HepG2 (cell line): ENCODE results near the gene DRAM1. TPM values are rescaled to one million over a fixed set of nuclear protein-coding genes. Genes with fewer than 3 reads are reported as not detected.
A peak's percentile ranks its signal among the peaks of the same experiment; 100 is the strongest.

Experiments used
- AHR ChIP-seq: IDR thresholded peaks from 2 replicates; pipeline ENCODE4 v1.6.1; 2018; ENCODE audit warnings: missing genetic modification reagents, missing compliant biosample characterization
- CBX2 ChIP-seq, 2 experiments: fragments of 200-600 bp in 1 of 2; sonication (generic); formaldehyde crosslinking in 1 of 2; IDR thresholded peaks; 2 replicates each; pipeline versions ENCODE4 v1.7.0 to v1.8.1; 2018 to 2022; ENCODE audit warnings: low read depth in 2 of 2, low read length in 1 of 2, mild to moderate bottlenecking in 1 of 2, missing genetic modification reagents in 1 of 2
- CHD4 ChIP-seq: fragments of 200-600 bp; sonication (generic); IDR thresholded peaks from 2 replicates; pipeline ENCODE4 v1.7.0; 2017; ENCODE audit warnings: mild to moderate bottlenecking, low read length, borderline replicate concordance
- IRF2 ChIP-seq: IDR thresholded peaks from 2 replicates; pipeline ENCODE4 v1.6.1; 2018; ENCODE audit warnings: missing genetic modification reagents, missing compliant biosample characterization
- LRRFIP1 ChIP-seq: sonication (generic); formaldehyde crosslinking; conservative IDR thresholded peaks from 2 replicates; pipeline ENCODE4 v1.4.0; 2020; ENCODE audit warnings: missing genetic modification reagents
- MBNL3 ChIP-seq: fragments of 250-450 bp; sonication (Bioruptor Pico); conservative IDR thresholded peaks from 2 replicates; pipeline ENCODE4 v1.8.0; 2022; ENCODE audit warnings: mild to moderate bottlenecking, inconsistent platforms
- NCOA5 ChIP-seq: sonication (generic); formaldehyde crosslinking; IDR thresholded peaks from 2 replicates; pipeline ENCODE4 v1.4.0; 2020; ENCODE audit warnings: missing genetic modification reagents
- NKX3-1 ChIP-seq: sonication (generic); formaldehyde crosslinking; IDR thresholded peaks from 2 replicates; pipeline ENCODE4 v1.5.0; 2020; ENCODE audit warnings: missing genetic modification reagents
- RBAK ChIP-seq: sonication (generic); formaldehyde crosslinking; IDR thresholded peaks from 2 replicates; pipeline ENCODE4 v1.5.1; 2020; ENCODE audit warnings: mild to moderate bottlenecking, missing genetic modification reagents
- RBM22 ChIP-seq: fragments of 200-400 bp; formaldehyde crosslinking; optimal IDR thresholded peaks from 2 replicates; pipeline ENCODE3; 2017; ENCODE audit warnings: mild to moderate bottlenecking, low read length, moderate library complexity
- RBM39 ChIP-seq: fragments of 200-400 bp; formaldehyde crosslinking; IDR thresholded peaks from one replicate; pipeline ENCODE4 v1.6.1; 2018; ENCODE audit warnings: antibody characterized with exemption, mild to moderate bottlenecking, low read depth, low read length; ENCODE audit not compliant: poor library complexity, severe bottlenecking
- RERE ChIP-seq: IDR thresholded peaks from 2 replicates; pipeline ENCODE4 v1.6.1; 2016; ENCODE audit warnings: low read depth, missing genetic modification reagents, missing compliant biosample characterization
- SALL1 ChIP-seq: sonication (generic); formaldehyde crosslinking; IDR thresholded peaks from 2 replicates; pipeline ENCODE4 v1.8.0; 2022; ENCODE audit warnings: mild to moderate bottlenecking, missing genetic modification reagents
- SP1 ChIP-seq, 2 experiments: fragments of 450-650 bp in 1 of 2; sonication (generic) in 1 of 2; formaldehyde crosslinking in 1 of 2; IDR thresholded peaks; 2 replicates each; pipeline versions ENCODE4 v1.4.0 to v1.6.1; 2016 to 2020; ENCODE audit warnings: missing genetic modification reagents in 1 of 2
- SRSF9 ChIP-seq: fragments of 200-400 bp; formaldehyde crosslinking; IDR thresholded peaks from 2 replicates; pipeline ENCODE4 v1.6.1; 2018; ENCODE audit warnings: borderline replicate concordance, mild to moderate bottlenecking, low read depth, low read length; ENCODE audit not compliant: insufficient read depth, poor library complexity, severe bottlenecking
- TMF1 ChIP-seq: sonication (generic); formaldehyde crosslinking; IDR thresholded peaks from 2 replicates; pipeline ENCODE4 v1.8.1; 2022; ENCODE audit warnings: low read depth, missing genetic modification reagents
- ZBTB7A ChIP-seq: sonication (generic); formaldehyde crosslinking; IDR thresholded peaks from 2 replicates; pipeline ENCODE4 v1.8.0; 2022; ENCODE audit warnings: mild to moderate bottlenecking, missing genetic modification reagents
- ZNF230 ChIP-seq: sonication (generic); formaldehyde crosslinking; IDR thresholded peaks from 2 replicates; pipeline ENCODE4 v1.4.0; 2020; ENCODE audit warnings: mild to moderate bottlenecking, missing genetic modification reagents
- ZNF235 ChIP-seq: sonication (generic); formaldehyde crosslinking; IDR thresholded peaks from 2 replicates; pipeline ENCODE4 v1.8.1; 2023; ENCODE audit warnings: mild to moderate bottlenecking, missing genetic modification reagents, borderline replicate concordance
- ZNF333 ChIP-seq: sonication (generic); formaldehyde crosslinking; IDR thresholded peaks from 2 replicates; pipeline ENCODE4 v1.4.0; 2020; ENCODE audit warnings: mild to moderate bottlenecking, missing genetic modification reagents, borderline replicate concordance
- ZNF33A ChIP-seq: sonication (generic); formaldehyde crosslinking; IDR thresholded peaks from 2 replicates; pipeline ENCODE4 v1.5.1; 2020; ENCODE audit warnings: missing genetic modification reagents, mild to moderate bottlenecking, moderate library complexity, borderline replicate concordance
- polyA plus RNA-seq, 8 experiments: library from polyadenylated mRNA; depleted of rRNA in 3 of 8; stranded (reverse) in 7 of 8; unstranded in 1 of 8; fragments of >200 nt; fragmentation: Illumina TruSeq in 4 of 8; extraction: Trizol in 4 of 8; gene quantifications; 2 replicates each; pipeline versions ENCODE4 v1.2.1 to v1.2.3, GENCODE V29; 2011 to 2016; ENCODE audit warnings: low read depth in 4 of 8, missing spikeins in 1 of 8, mixed read lengths in 1 of 8; ENCODE audit not compliant: insufficient read depth in 1 of 8
- total RNA-seq, 5 experiments: library from RNA; depleted of rRNA; stranded (reverse); fragments of >200 nt; fragmentation: Illumina TruSeq; extraction: Trizol; gene quantifications; 2 replicates each; pipeline ENCODE4 v1.2.3, GENCODE V29; 2016; ENCODE audit warnings: low read depth in 1 of 5
- TF ChIP-seq, protein P1 (sequence below): sonication (generic); formaldehyde crosslinking; IDR thresholded peaks from 2 replicates; pipeline ENCODE4 v1.9.0; 2021; ENCODE audit warnings: missing genetic modification reagents, borderline replicate concordance

Gene DRAM1
- total and polyA plus RNA-seq, 2 of the 13 experiments (the other 11 are each of a cell fraction or from before 2014, with no cell fraction given): 20.9 to 32.6 TPM

DNA sequence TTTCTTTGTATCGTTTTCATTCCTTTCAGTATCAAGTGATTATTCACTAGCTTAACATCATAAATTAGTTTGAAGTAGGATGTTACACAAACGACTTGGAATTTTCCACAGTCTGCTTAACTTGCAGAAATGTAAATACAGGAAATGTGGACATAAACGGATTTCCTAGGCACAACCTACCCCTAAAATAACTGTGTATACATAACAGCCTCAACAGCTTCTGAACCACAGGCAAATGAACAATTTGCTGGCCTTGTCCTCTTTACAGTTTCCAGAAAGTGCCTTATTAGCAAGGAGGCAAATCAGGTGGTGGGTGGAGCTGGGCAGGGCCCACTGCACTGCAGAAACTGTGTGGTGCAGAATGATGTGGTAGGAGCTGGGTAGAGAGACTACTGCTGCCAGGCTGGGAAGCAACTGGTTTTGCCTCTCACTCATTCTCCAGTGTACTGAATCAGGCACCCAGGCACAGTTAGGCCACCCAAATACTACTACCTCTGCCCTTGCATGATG is 14.1 kb downstream of the DRAM1 start (continued):
- no peak for TF ChIP-seq NKX3-1
- no peak for TF ChIP-seq RBAK (CRISPR knock-in tag)
- TF ChIP-seq IRF2 (CRISPR knock-in tag): peak; percentile 81
- no peak for TF ChIP-seq ZNF333 (CRISPR knock-in tag)
- no peak for TF ChIP-seq TMF1
- TF ChIP-seq RBM39: no peak
- TF ChIP-seq ZNF230 (CRISPR knock-in tag): no peak
- peak; percentile 93 for TF ChIP-seq SALL1 (CRISPR knock-in tag)
- TF ChIP-seq CHD4: no peak
- TF ChIP-seq SRSF9: no peak
- TF ChIP-seq AHR (CRISPR knock-in tag): no peak
- no peak for TF ChIP-seq RBM22
- no peak for TF ChIP-seq ZBTB7A (CRISPR knock-in tag)
- TF ChIP-seq, protein P1, sequence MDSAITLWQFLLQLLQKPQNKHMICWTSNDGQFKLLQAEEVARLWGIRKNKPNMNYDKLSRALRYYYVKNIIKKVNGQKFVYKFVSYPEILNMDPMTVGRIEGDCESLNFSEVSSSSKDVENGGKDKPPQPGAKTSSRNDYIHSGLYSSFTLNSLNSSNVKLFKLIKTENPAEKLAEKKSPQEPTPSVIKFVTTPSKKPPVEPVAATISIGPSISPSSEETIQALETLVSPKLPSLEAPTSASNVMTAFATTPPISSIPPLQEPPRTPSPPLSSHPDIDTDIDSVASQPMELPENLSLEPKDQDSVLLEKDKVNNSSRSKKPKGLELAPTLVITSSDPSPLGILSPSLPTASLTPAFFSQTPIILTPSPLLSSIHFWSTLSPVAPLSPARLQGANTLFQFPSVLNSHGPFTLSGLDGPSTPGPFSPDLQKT: no peak
- TF ChIP-seq ZNF235 (CRISPR knock-in tag): no peak
- TF ChIP-seq RERE (CRISPR knock-in tag): peak; percentile 52; the same call in 1 of the 2 replicates
- TF ChIP-seq LRRFIP1 (CRISPR knock-in tag): no peak
- TF ChIP-seq CBX2 (IDR thresholded peaks at IDR 0.05; ENCODE audit: low read depth, low read length): no peak
- TF ChIP-seq CBX2 (CRISPR knock-in tag; IDR thresholded peaks at IDR 0.05; ENCODE audit: low read depth): no peak
- no peak for TF ChIP-seq SP1 (IDR thresholded peaks at IDR 0.05)
- no peak for TF ChIP-seq SP1 (CRISPR knock-in tag; IDR thresholded peaks at IDR 0.05)
- TF ChIP-seq MBNL3 (CRISPR knock-in tag): no peak
- no peak for TF ChIP-seq NCOA5 (CRISPR knock-in tag)
- no peak for TF ChIP-seq ZNF33A (CRISPR knock-in tag)
